ENCODE data around the gene SYPL1. TPM values are rescaled to one million over a fixed set of nuclear protein-coding genes. Genes with fewer than 3 reads are reported as not detected.
"Not testable (repeated sequence)": the region's sequence is repeated elsewhere in the genome, so short reads cannot be mapped to it uniquely, and the experiment has no call there.

SYPL1 gene
- total RNA-seq, 1 donor from 2014 or later, result 39.4 TPM

DNA sequence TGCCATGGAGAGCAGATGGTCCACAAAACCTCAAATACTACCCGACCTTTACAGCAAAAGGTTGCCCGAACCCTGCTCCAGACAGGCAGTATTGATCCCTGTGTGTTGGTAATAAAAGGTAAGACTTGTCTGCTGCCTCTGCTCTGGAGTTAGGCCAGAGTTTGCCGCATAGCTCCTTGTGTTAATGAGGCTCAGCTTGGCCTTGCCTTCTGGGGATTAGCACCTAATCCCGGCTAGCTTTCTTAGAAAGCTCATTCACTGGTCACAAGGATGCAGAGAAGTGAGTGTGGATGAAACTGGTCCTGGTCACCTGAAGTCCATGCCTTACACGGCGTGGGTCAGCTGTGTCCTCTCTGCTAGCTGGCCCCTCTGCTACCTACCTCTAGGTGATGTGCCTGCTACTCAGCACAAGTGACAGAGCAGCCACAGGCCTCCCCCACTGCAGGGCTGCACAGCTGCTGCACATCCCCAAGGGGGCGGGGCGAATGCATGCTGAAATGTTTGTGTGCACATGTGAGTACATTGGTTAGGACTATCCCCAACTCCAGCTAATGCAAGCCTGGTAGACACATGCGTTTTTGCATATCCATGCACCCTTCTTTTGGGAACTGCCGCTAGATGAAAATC is 31.7 kb upstream of the SYPL1 start:
- Mint-ChIP-seq H3K4me3 (no peak overlapping the region), H3K9me3 (no peaks in the 10 kb centered on the region), H3K27ac (ENCODE audit: unreplicated experiment) (no peak overlapping the region), H3K4me1 (no peaks in the 10 kb centered on the region), H3K27me3 (ENCODE audit: low read depth) (no peaks in the 10 kb centered on the region), H3K36me3 (ENCODE audit: low read depth) (no peaks in the 10 kb centered on the region)
- TF ChIP-seq, protein P1, sequence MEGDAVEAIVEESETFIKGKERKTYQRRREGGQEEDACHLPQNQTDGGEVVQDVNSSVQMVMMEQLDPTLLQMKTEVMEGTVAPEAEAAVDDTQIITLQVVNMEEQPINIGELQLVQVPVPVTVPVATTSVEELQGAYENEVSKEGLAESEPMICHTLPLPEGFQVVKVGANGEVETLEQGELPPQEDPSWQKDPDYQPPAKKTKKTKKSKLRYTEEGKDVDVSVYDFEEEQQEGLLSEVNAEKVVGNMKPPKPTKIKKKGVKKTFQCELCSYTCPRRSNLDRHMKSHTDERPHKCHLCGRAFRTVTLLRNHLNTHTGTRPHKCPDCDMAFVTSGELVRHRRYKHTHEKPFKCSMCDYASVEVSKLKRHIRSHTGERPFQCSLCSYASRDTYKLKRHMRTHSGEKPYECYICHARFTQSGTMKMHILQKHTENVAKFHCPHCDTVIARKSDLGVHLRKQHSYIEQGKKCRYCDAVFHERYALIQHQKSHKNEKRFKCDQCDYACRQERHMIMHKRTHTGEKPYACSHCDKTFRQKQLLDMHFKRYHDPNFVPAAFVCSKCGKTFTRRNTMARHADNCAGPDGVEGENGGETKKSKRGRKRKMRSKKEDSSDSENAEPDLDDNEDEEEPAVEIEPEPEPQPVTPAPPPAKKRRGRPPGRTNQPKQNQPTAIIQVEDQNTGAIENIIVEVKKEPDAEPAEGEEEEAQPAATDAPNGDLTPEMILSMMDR (conservative IDR thresholded peaks at IDR 0.05), result no peak
- DNase-seq (ENCODE audit: low read depth, low spot score), result no peak

DNA sequence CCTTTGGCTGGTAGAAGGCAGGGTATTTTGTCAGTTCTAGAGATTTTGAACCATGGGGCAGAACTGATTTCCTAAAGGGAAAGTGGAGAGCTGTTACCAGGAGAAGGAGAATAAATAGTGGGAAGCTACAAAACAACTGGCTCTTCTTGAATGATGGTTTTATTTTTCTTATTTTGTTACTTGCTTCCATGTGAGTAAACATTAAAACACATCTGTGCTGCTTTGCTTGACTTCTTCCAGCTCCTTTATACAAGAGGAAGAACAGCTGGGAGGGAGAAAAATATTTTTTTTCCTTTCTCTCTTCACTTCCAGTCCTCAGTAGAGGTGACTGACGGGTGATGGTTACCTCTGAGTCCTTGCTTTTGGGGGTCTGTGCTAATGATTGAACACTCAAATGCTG is 30.0 kb upstream of the SYPL1 start:
- H3K9me3 Mint-ChIP-seq, result no peaks in the 10 kb centered on the region
- no peaks in the 10 kb centered on the region for H3K4me1 Mint-ChIP-seq
- TF ChIP-seq, protein P1 (conservative IDR thresholded peaks at IDR 0.05), result no peak
- H3K27ac Mint-ChIP-seq (ENCODE audit: unreplicated experiment), result no peak overlapping the region
- no peaks in the 10 kb centered on the region for H3K27me3 Mint-ChIP-seq (ENCODE audit: low read depth)
- DNase-seq (ENCODE audit: low read depth, low spot score), result no peak
- H3K36me3 Mint-ChIP-seq (ENCODE audit: low read depth), result no peaks in the 10 kb centered on the region
- H3K4me3 Mint-ChIP-seq, result no peak overlapping the region

DNA sequence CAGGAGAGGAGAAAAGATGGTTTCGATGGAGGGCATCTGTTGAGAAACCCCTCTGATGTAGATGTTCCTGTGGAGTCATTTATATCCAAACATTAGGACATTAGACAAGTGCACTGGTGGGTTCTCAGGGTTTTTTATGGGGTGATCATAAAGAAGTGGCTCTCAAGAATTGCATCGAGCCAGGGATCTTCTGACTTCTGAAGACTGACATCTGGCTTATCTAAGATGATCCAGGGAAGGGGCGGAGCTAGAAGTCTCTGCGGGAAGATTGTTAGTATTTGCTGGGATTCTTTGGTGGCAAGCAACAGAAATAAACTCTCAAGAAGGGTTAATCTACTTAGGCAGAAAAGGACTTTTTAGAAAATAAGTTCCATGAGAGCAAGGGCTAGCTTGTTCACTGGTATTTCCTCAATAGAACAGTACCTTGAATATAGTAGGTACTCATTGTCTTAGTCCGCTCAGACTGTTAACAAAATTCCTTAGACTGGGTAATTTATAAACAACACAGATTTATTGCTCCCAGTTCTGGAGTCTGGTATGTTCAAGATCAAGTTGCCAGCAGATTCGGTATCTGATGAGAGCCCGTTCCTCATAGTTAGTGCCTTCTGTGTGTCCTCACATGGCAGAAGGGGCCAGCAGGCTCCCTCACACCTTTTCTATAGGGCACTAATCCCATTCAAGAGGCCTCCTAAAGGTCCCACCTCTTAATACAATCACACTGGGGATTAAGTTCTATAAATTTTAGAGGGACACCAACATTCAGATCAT is 28.5 kb upstream of the SYPL1 start:
- Mint-ChIP-seq H3K27ac (ENCODE audit: unreplicated experiment) (no peak overlapping the region), H3K9me3 (no peaks in the 10 kb centered on the region), H3K27me3 (ENCODE audit: low read depth) (no peaks in the 10 kb centered on the region), H3K4me3 (no peak overlapping the region), H3K36me3 (ENCODE audit: low read depth) (no peaks in the 10 kb centered on the region), H3K4me1 (no peaks in the 10 kb centered on the region)
- DNase-seq (ENCODE audit: low read depth, low spot score), result no peak
- TF ChIP-seq, protein P1 (conservative IDR thresholded peaks at IDR 0.05), result no peak

DNA sequence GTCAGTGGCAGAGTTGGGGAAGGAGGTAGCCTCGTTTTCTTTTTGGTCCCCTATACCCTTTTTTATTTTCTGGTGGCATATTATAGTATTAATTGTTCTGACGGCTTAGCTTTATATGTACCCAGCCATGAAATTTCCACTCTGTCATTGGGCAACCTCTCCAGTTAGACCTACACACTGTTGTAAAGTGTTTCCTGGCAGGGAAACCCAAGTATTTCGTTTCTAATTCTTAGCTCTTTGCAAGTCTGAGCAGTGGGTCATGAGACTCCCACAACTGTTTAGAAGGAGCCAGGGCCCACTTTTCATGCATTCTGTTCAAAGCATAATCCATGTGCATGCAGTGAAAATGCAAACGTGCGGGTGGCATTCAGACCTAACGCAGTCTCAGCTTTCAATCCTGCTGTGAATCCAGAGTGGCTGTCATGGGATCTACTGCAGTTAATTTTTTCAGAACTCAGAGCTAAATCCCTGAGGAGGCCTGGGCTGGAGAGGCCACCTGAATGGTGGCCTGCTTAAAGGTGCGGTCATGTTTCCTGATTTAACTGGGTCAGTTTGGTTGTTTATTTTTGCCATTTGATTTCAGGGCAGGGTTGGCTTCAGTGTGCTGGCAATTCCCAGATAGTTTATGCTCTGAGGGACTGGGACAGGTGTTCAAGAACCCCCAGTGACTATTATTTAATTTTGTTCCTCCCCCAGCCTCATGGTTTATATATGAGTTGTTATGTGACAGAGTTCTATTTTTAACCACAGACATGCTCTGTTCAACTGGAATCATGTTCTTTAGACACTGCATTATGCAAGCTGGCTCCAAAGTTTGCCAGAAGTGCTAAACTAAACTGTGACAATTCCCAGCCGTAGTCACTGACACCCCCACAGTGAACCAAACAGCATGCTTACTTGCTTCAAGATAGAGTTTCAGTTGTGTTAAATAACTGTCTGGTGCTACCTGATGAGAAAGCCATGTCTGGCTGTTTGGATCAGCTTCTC is 27.4 kb upstream of the SYPL1 start:
- no peak for DNase-seq (ENCODE audit: low read depth, low spot score)
- no peak overlapping the region for H3K4me3 Mint-ChIP-seq
- H3K4me1 Mint-ChIP-seq, result no peaks in the 10 kb centered on the region
- no peaks in the 10 kb centered on the region for H3K36me3 Mint-ChIP-seq (ENCODE audit: low read depth)
- TF ChIP-seq, protein P1 (conservative IDR thresholded peaks at IDR 0.05), result no peak
- H3K27ac Mint-ChIP-seq (ENCODE audit: unreplicated experiment), result no peak overlapping the region
- no peaks in the 10 kb centered on the region for H3K9me3 Mint-ChIP-seq
- H3K27me3 Mint-ChIP-seq (ENCODE audit: low read depth), result no peaks in the 10 kb centered on the region

DNA sequence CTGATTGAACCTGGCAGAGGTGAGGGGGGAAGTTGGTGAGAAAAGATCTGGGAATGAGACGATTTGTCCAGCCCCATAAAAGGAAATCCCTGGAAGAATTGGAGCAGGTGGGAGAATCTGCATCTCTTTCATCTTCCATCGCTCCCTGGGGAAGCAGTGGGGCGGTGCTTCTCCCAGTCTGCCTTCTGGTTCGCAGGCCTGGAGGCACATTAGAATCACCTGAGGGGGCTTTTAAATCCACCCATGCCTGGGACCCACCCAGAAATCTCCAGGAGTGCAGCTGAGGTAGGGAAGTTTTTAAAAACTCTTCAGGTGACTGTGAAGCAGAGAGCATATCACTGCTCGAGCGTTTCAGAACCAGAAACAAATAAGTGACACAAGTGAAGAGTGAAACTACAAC is 26.7 kb upstream of the SYPL1 start:
- Mint-ChIP-seq H3K27me3 (ENCODE audit: low read depth) (no peaks in the 10 kb centered on the region), H3K36me3 (ENCODE audit: low read depth) (no peaks in the 10 kb centered on the region), H3K9me3 (no peaks in the 10 kb centered on the region), H3K4me1 (no peaks in the 10 kb centered on the region), H3K4me3 (no peak overlapping the region), H3K27ac (ENCODE audit: unreplicated experiment) (no peak overlapping the region)
- DNase-seq (ENCODE audit: low read depth, low spot score), result no peak
- TF ChIP-seq, protein P1 (conservative IDR thresholded peaks at IDR 0.05), result no peak

DNA sequence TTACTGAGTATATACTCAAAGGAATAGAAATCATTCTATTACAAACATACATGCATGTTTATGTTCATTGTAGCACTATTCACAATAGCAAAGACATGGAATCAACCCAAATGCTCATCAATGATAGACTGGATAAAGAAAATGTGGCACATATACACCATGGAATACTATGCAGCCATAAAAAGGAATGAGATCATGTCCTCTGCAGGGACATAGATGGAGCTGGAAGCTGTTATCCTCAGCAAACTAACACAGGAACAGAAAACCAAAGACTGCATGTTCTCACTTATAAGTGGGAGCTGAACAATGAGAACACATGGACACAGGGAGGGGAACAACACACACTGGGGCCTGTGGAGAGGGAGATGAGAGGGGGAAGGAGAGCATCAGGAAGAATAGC is 26.1 kb upstream of the SYPL1 start:
- DNase-seq (ENCODE audit: low read depth, low spot score); H3K27me3 Mint-ChIP-seq (ENCODE audit: low read depth); H3K4me1 Mint-ChIP-seq; H3K27ac Mint-ChIP-seq (ENCODE audit: unreplicated experiment); H3K4me3 Mint-ChIP-seq; H3K36me3 Mint-ChIP-seq (ENCODE audit: low read depth); H3K9me3 Mint-ChIP-seq: not testable (repeated sequence)
